Spleen (tissue), 7 donors: ENCODE measurements around the gene GLG1.

Experiments used
- POLR2A ChIP-seq, 3 donors: fragments of 450-650 bp; IDR thresholded peaks; one replicate each; pipeline ENCODE4 v1.5.1; 2017; ENCODE audit warnings: antibody characterized with exemption in 3 of 3, mild to moderate bottlenecking in 1 of 3
- TF ChIP-seq, protein P1 (sequence below), 11 experiments: fragments of 200-600 bp in 7 of 11; fragments of 450-650 bp in 4 of 11; sonication (generic) in 4 of 11; IDR thresholded peaks in 8 of 11; conservative IDR thresholded peaks in 3 of 11; 1 replicate in 7 of 11; 2 replicates in 4 of 11; pipeline versions ENCODE4 v1.4.0 to v1.8.0; 2016 to 2021; ENCODE audit warnings: antibody characterized with exemption in 11 of 11, inconsistent platforms in 4 of 11, mild to moderate bottlenecking in 1 of 11
- donor health status: DM: no; HTN: no; CAD: no; lungs with moderate emphysema.
- donor health status: DM: no; HTN: no; CAD: no.
- donor health status: DM: no; HTN: no; CAD: no.

DNA sequence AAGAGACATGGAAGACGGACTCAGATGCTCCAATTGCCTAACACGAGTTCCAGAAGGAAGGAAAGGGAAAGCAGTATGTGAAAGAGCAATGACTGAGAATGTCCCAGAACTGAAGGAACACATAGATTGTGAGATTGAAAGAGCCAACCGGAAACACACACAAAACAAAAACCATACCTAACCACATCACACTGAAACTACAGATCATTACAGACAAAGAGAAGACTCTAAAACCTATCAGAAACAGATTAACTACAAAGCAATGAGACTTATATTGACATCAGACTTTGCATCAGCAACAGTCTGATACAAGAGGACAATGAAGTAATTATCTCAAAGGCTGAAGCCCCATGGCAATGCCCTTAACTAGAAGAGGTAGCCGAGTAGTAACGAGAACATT is 140.0 kb downstream of the GLG1 start:
- no peak for TF ChIP-seq POLR2A (IDR thresholded peaks at IDR 0.05)
- TF ChIP-seq, protein P1, sequence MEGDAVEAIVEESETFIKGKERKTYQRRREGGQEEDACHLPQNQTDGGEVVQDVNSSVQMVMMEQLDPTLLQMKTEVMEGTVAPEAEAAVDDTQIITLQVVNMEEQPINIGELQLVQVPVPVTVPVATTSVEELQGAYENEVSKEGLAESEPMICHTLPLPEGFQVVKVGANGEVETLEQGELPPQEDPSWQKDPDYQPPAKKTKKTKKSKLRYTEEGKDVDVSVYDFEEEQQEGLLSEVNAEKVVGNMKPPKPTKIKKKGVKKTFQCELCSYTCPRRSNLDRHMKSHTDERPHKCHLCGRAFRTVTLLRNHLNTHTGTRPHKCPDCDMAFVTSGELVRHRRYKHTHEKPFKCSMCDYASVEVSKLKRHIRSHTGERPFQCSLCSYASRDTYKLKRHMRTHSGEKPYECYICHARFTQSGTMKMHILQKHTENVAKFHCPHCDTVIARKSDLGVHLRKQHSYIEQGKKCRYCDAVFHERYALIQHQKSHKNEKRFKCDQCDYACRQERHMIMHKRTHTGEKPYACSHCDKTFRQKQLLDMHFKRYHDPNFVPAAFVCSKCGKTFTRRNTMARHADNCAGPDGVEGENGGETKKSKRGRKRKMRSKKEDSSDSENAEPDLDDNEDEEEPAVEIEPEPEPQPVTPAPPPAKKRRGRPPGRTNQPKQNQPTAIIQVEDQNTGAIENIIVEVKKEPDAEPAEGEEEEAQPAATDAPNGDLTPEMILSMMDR (IDR thresholded peaks at IDR 0.05 in 8 of 11, conservative IDR thresholded peaks at IDR 0.05 in 3 of 11), result no peak
